ENCODE results near the gene LRRC39. TPM values are rescaled to one million over a fixed set of nuclear protein-coding genes. Genes with fewer than 3 reads are reported as not detected.

Gene LRRC39
- total RNA-seq, 1 donor from 2014 or later = 0.57 TPM

DNA sequence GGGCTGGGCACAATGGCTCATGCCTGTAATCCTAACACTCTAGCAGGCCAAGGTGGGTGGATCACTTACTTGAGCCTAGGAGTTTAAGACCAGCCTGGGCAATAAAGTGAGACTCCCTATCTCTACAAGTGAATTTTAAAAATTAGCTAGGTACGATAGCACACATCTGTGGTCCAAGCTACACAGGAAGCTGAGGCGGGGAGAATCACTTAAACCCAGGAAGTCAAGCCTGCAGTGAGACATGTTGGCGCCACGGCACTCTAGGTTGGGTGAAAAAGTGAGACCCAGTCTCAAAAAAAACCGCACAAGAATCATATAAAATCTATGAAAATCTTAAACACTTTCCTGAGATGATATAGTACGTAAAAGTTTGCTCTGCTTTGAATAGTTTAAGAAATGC, 41.4 kb upstream of the LRRC39 start:
- H3K36me3 ChIP-seq (ENCODE audit: insufficient read depth, low read length) = peaks cover 7% of the 10 kb centered on the region
- H3K9ac ChIP-seq (ENCODE audit: low read length) = no peak overlapping the region
- H3K4me1 Mint-ChIP-seq (ENCODE audit: low read depth, unreplicated experiment) = no peaks in the 10 kb centered on the region
- H3K9me3 ChIP-seq (ENCODE audit: insufficient read depth, low read depth, low read length) = no peaks in the 10 kb centered on the region
- no peak overlapping the region for H3K4me3 Mint-ChIP-seq (ENCODE audit: unreplicated experiment)
- no peaks in the 10 kb centered on the region for H3K27me3 ChIP-seq (ENCODE audit: insufficient read depth, low read length)
- no peak for TF ChIP-seq EZH2 (IDR thresholded peaks at IDR 0.05; ENCODE audit: insufficient read depth, low read length)
- no peak for TF ChIP-seq CTCF (IDR thresholded peaks at IDR 0.05; ENCODE audit: insufficient read depth, low read depth, low read length)
- H2AFZ ChIP-seq (ENCODE audit: low read depth, low read length) = no peak overlapping the region
- peaks cover 7% of the 10 kb centered on the region for H3K36me3 Mint-ChIP-seq (ENCODE audit: low read depth, unreplicated experiment)
- no peaks in the 10 kb centered on the region for H3K27me3 Mint-ChIP-seq (ENCODE audit: low read depth, unreplicated experiment)
- no peaks in the 10 kb centered on the region for H3K9me3 Mint-ChIP-seq (ENCODE audit: unreplicated experiment)
- no peak overlapping the region for H3K4me2 ChIP-seq (ENCODE audit: low read length)
- no peak overlapping the region for H3K27ac Mint-ChIP-seq (ENCODE audit: unreplicated experiment)
- DNase-seq (ENCODE audit: low read depth) = no peak
- H3K79me2 ChIP-seq (ENCODE audit: insufficient read depth, low read length) = no peaks in the 10 kb centered on the region
- no peak overlapping the region for H3K27ac ChIP-seq (ENCODE audit: low read depth, low read length)
- H3K4me1 ChIP-seq (ENCODE audit: insufficient read depth, low read length) = no peaks in the 10 kb centered on the region
- no peak overlapping the region for H3K4me3 ChIP-seq (ENCODE audit: insufficient read depth, low read depth, low read length)
- H4K20me1 ChIP-seq (ENCODE audit: insufficient read depth, low read length) = no peaks in the 10 kb centered on the region
- FAIRE-seq = no peak

GRCh38 chr1:100217834-100218233, 39.8 kb upstream of the LRRC39 start:
- no peaks in the 10 kb centered on the region for H3K27me3 Mint-ChIP-seq (ENCODE audit: low read depth, unreplicated experiment)
- Histone ChIP-seq H3K79me2 (ENCODE audit: insufficient read depth, low read length) (no peaks in the 10 kb centered on the region), H3K36me3 (ENCODE audit: insufficient read depth, low read length) (peaks cover 7% of the 10 kb centered on the region), H3K4me1 (ENCODE audit: insufficient read depth, low read length) (no peaks in the 10 kb centered on the region), H3K4me2 (ENCODE audit: low read length) (no peak overlapping the region), H3K27me3 (ENCODE audit: insufficient read depth, low read length) (no peaks in the 10 kb centered on the region), H4K20me1 (ENCODE audit: insufficient read depth, low read length) (no peaks in the 10 kb centered on the region), H2AFZ (ENCODE audit: low read depth, low read length) (no peak overlapping the region), H3K4me3 (ENCODE audit: insufficient read depth, low read depth, low read length) (no peak overlapping the region), H3K27ac (ENCODE audit: low read depth, low read length) (no peak overlapping the region), H3K9ac (ENCODE audit: low read length) (no peak overlapping the region), H3K9me3 (ENCODE audit: insufficient read depth, low read depth, low read length) (no peaks in the 10 kb centered on the region)
- no peak for FAIRE-seq
- H3K27ac Mint-ChIP-seq (ENCODE audit: unreplicated experiment) = no peak overlapping the region
- H3K36me3 Mint-ChIP-seq (ENCODE audit: low read depth, unreplicated experiment) = peaks cover 10% of the 10 kb centered on the region
- TF ChIP-seq CTCF (IDR thresholded peaks at IDR 0.05; ENCODE audit: insufficient read depth, low read depth, low read length) (no peak), EZH2 (IDR thresholded peaks at IDR 0.05; ENCODE audit: insufficient read depth, low read length) (no peak)
- H3K4me3 Mint-ChIP-seq (ENCODE audit: unreplicated experiment) = no peak overlapping the region
- no peaks in the 10 kb centered on the region for H3K4me1 Mint-ChIP-seq (ENCODE audit: low read depth, unreplicated experiment)
- no peak for DNase-seq (ENCODE audit: low read depth)
- no peaks in the 10 kb centered on the region for H3K9me3 Mint-ChIP-seq (ENCODE audit: unreplicated experiment)

GRCh38 chr1:100215101-100215500, 37.0 kb upstream of the LRRC39 start:
- Histone ChIP-seq H2AFZ (ENCODE audit: low read depth, low read length) (no peak overlapping the region), H3K79me2 (ENCODE audit: insufficient read depth, low read length) (no peaks in the 10 kb centered on the region), H3K4me1 (ENCODE audit: insufficient read depth, low read length) (no peaks in the 10 kb centered on the region), H3K4me2 (ENCODE audit: low read length) (no peak overlapping the region), H3K9ac (ENCODE audit: low read length) (no peak overlapping the region), H4K20me1 (ENCODE audit: insufficient read depth, low read length) (no peaks in the 10 kb centered on the region), H3K27ac (ENCODE audit: low read depth, low read length) (no peak overlapping the region), H3K36me3 (ENCODE audit: insufficient read depth, low read length) (peaks cover 9% of the 10 kb centered on the region), H3K4me3 (ENCODE audit: insufficient read depth, low read depth, low read length) (no peak overlapping the region), H3K27me3 (ENCODE audit: insufficient read depth, low read length) (no peaks in the 10 kb centered on the region), H3K9me3 (ENCODE audit: insufficient read depth, low read depth, low read length) (no peaks in the 10 kb centered on the region)
- Mint-ChIP-seq H3K36me3 (ENCODE audit: low read depth, unreplicated experiment) (peaks cover 12% of the 10 kb centered on the region), H3K27me3 (ENCODE audit: low read depth, unreplicated experiment) (no peaks in the 10 kb centered on the region), H3K4me1 (ENCODE audit: low read depth, unreplicated experiment) (no peaks in the 10 kb centered on the region), H3K27ac (ENCODE audit: unreplicated experiment) (no peak overlapping the region), H3K4me3 (ENCODE audit: unreplicated experiment) (no peak overlapping the region), H3K9me3 (ENCODE audit: unreplicated experiment) (no peaks in the 10 kb centered on the region)
- TF ChIP-seq EZH2 (IDR thresholded peaks at IDR 0.05; ENCODE audit: insufficient read depth, low read length) (no peak), CTCF (IDR thresholded peaks at IDR 0.05; ENCODE audit: insufficient read depth, low read depth, low read length) (no peak)
- FAIRE-seq = no peak
- no peak for DNase-seq (ENCODE audit: low read depth)
